K562 (cell line): Measurements from ENCODE around the gene DCAF8. TPM values are rescaled to one million over a fixed set of nuclear protein-coding genes. Genes with fewer than 3 reads are reported as not detected.

ENCODE experiments used
- ATAC-seq: fragments of 200-7000 bp; cut with Tn5 transposase; 3 replicates; pipeline ENCODE4 v1.9.1; 2020; ENCODE audit warnings: moderate library complexity
- BruUV-seq: library from RNA; stranded (reverse); fragments of 400-500 nt; replicated peaks from 2 replicates; lab custom pipeline; 2021; lab: Mats Ljungman, UMichigan
- CTCF ChIA-PET: fragments of 300-600 bp; formaldehyde crosslinking; extraction: SDS; loops from one replicate; lab custom pipeline; 2021; ENCODE audit warnings: low intra/inter-chr PET ratio; lab: Yijun Ruan, JAX
- POLR2A ChIA-PET: fragments of 300-600, 350-650 bp; sonication (Branson Sonifier 250); formaldehyde crosslinking; extraction: SDS; loops from one replicate; lab custom pipeline; 2021; ENCODE audit warnings: antibody characterized with exemption, inconsistent platforms; lab: Yijun Ruan, JAX
- DNase-seq, 4 experiments: peaks; one replicate each; pipeline versions ENCODE4 v3.0.0 to v3.0.0-alpha.2; 2011 to 2018; ENCODE audit warnings: low spot score in 3 of 4, mixed read lengths in 3 of 4; ENCODE audit errors: extremely low read depth in 1 of 4
- FAIRE-seq: peaks from 2 replicates; lab custom pipeline; 2011; peaks lifted over from hg19 to GRCh38; lab: Jason Lieb, UNC
- H2AFZ ChIP-seq: 2 replicates; pipeline ENCODE4 v1.6.0; 2011; ENCODE audit warnings: low read depth, low read length, control low read depth, inconsistent platforms
- H3K27ac ChIP-seq: fragments of 200-600 bp; 3 replicates; pipeline ENCODE4 v1.8.0; 2011; ENCODE audit warnings: low read depth, mild to moderate bottlenecking, control low read depth, inconsistent platforms, low read length, moderate library complexity, mixed read lengths; ENCODE audit errors: extremely low read depth
- H3K27me3 ChIP-seq, 2 experiments: fragments of 300-600 bp in 1 of 2; 2 replicates in 1 of 2; 3 replicates in 1 of 2; pipeline versions ENCODE4 v1.6.0 to v1.8.0; 2011; ENCODE audit warnings: inconsistent platforms in 2 of 2, low read length in 2 of 2, mild to moderate bottlenecking in 1 of 2, mixed read lengths in 1 of 2, moderate library complexity in 1 of 2; ENCODE audit not compliant: control insufficient read depth in 2 of 2, insufficient read depth in 2 of 2
- H3K36me3 ChIP-seq: fragments of 300-600 bp; 3 replicates; pipeline ENCODE4 v1.8.0; 2011; ENCODE audit warnings: mild to moderate bottlenecking, low read length, inconsistent platforms; ENCODE audit not compliant: control insufficient read depth, insufficient read depth
- H3K4me1 ChIP-seq, 2 experiments: fragments of 200-600 bp in 1 of 2; replicated peaks in 1 of 2; 2 replicates in 1 of 2; 3 replicates in 1 of 2; pipeline versions ENCODE4 v1.5.1 to v1.8.0; 2011; ENCODE audit warnings: inconsistent platforms in 2 of 2, low read length in 2 of 2, mild to moderate bottlenecking in 1 of 2, mixed read lengths in 1 of 2, moderate library complexity in 1 of 2; ENCODE audit not compliant: control insufficient read depth in 2 of 2, insufficient read depth in 2 of 2
- H3K4me2 ChIP-seq: 2 replicates; pipeline ENCODE4 v1.6.1; 2011; ENCODE audit warnings: low read length, control low read depth, inconsistent platforms, mixed read lengths; ENCODE audit not compliant: insufficient read depth
- H3K4me3 ChIP-seq: fragments of 200-600 bp; sonication (generic), shearing (Covaris generic); 2 replicates; pipeline ENCODE4 v1.5.1; 2016; ENCODE audit warnings: control low read depth, inconsistent platforms
- H3K79me2 ChIP-seq: fragments of 200-600 bp; 3 replicates; pipeline ENCODE4 v1.8.0; 2011; ENCODE audit warnings: low read length, inconsistent platforms; ENCODE audit not compliant: control insufficient read depth, insufficient read depth
- H3K9ac ChIP-seq, 2 experiments: 2 replicates each; pipeline versions ENCODE4 v1.6.0 to v1.6.1; 2011; ENCODE audit warnings: low read depth in 2 of 2, low read length in 2 of 2, control low read depth in 1 of 2, inconsistent platforms in 1 of 2, mild to moderate bottlenecking in 1 of 2, mixed read lengths in 1 of 2; ENCODE audit not compliant: insufficient read depth in 1 of 2
- H3K9me1 ChIP-seq: one replicate; pipeline ENCODE4 v1.6.0; 2011; ENCODE audit warnings: inconsistent platforms, mild to moderate bottlenecking, low read length, moderate library complexity; ENCODE audit not compliant: control insufficient read depth, insufficient read depth
- H3K9me3 ChIP-seq: replicated peaks from 2 replicates; pipeline ENCODE4 v1.5.1; 2011; ENCODE audit warnings: low read depth, low read length, inconsistent platforms; ENCODE audit not compliant: control insufficient read depth, insufficient read depth
- H4K20me1 ChIP-seq: replicated peaks from 2 replicates; pipeline ENCODE4 v1.6.1; 2011; ENCODE audit warnings: low read length, inconsistent platforms, mixed read lengths; ENCODE audit not compliant: control insufficient read depth, insufficient read depth
- FOSL1 ChIP-seq: fragments of 200-800 bp; sonication (Bioruptor generic); conservative IDR thresholded peaks from 2 replicates; pipeline ENCODE4 v1.6.1; 2016; ENCODE audit warnings: missing genetic modification characterization, missing compliant biosample characterization
- ZNF644 ChIP-seq: fragments of 200-800 bp; sonication (Bioruptor generic); IDR thresholded peaks from 2 replicates; pipeline ENCODE4 v1.6.1; 2016; ENCODE audit warnings: low read depth, missing genetic modification characterization, missing compliant biosample characterization
- WGBS: fragments of 100-300 bp; shearing (Covaris generic); methylation state at CpG from one replicate; pipeline ENCODE4 v1.1.6; 2016; ENCODE audit warnings: low coverage, mixed read lengths; ENCODE audit not compliant: insufficient coverage; ENCODE audit errors: missing lambda C conversion rate; 5-methylcytosine and 5-hydroxymethylcytosine counted together
- in situ Hi-C: fragments of 300-500 bp; cut with MboI; formaldehyde crosslinking; loops from 4 replicates; pipeline ENCODE4 v1.15.0; 2018; ENCODE audit warnings: inconsistent platforms, mixed read lengths
- intact Hi-C: fragments of 100-400 bp; cut with micrococcal nuclease; formaldehyde crosslinking; loops from 2 replicates; pipeline ENCODE4 v1.14.2; 2022
- polyA plus RNA-seq, 8 experiments: library from polyadenylated mRNA; depleted of rRNA in 4 of 8; stranded (reverse) in 5 of 8; unstranded in 3 of 8; fragments of >200 nt; fragmentation: Nextera tagmentation in 2 of 8; fragmentation: Illumina TruSeq in 1 of 8; extraction: Ambion mirVana in 2 of 8; extraction: Trizol in 1 of 8; gene quantifications; 2 replicates each; pipeline versions ENCODE4 v1.2.1 to v1.2.3, GENCODE V29; 2011 to 2014; ENCODE audit warnings: inconsistent platforms in 1 of 8, missing spikeins in 1 of 8
- total RNA-seq, 7 experiments: library from RNA; depleted of rRNA in 6 of 7; stranded (reverse); fragments of >200 nt in 6 of 7; fragmentation: Illumina TruSeq in 2 of 7; extraction: Trizol in 2 of 7; gene quantifications; 2 replicates each; pipeline versions ENCODE4 v1.2.1 to v1.2.3, GENCODE V29; 2011 to 2021; ENCODE audit warnings: low replicate concordance in 1 of 7
- TF ChIP-seq, protein P1 (sequence below), 2 experiments: fragments of 450-650 bp in 1 of 2; sonication (generic) in 1 of 2; formaldehyde crosslinking in 1 of 2; IDR thresholded peaks; 2 replicates each; pipeline versions ENCODE4 v1.7.1 to v1.9.0; 2016 to 2022; ENCODE audit warnings: inconsistent platforms in 1 of 2, mild to moderate bottlenecking in 1 of 2, missing genetic modification reagents in 1 of 2

Gene DCAF8
- total and polyA plus RNA-seq, 9 of the 15 experiments (the other 6 are each of a cell fraction or from before 2014, with no cell fraction given): 11.6 to 149 (median 81.3) TPM

DNA sequence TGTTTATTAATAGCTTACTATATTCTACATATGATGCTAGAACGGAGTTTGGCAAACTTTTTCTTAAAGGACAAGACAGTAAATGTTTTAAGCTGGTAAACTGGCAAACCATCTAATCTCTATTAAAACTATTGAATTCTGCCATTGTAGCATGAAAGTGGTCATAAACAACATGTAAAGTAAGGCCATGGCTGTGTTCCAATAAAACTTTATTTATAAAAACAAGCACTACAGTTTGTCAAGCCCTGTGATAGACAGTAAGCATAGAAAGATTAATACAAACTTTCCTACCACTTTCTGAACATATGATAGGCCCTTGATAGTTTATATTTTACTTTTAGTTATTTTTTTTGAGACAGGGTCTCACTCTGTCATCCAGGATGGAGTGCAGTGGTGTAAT lies 34.8 kb downstream of the DCAF8 start:
- peaks cover 94% of the 10 kb centered on the region; the same call in 2 of the 3 replicates for H3K36me3 ChIP-seq
- no peak overlapping the region for H2AFZ ChIP-seq
- DNase-seq: no peak
- H3K9ac ChIP-seq: no peak overlapping the region
- no peak for ATAC-seq
- BruUV-seq: no TSS peak
- no peaks in the 10 kb centered on the region for H3K9me1 ChIP-seq
- no peaks in the 10 kb centered on the region for H4K20me1 ChIP-seq
- CTCF ChIA-PET: no interaction called here
- H3K4me3 ChIP-seq: no peak overlapping the region
- H3K27me3 ChIP-seq: no peaks in the 10 kb centered on the region
- no peak overlapping the region for H3K27ac ChIP-seq
- in situ Hi-C loops (no loop called here), intact Hi-C loops (no loop called here)
- no peaks in the 10 kb centered on the region for H3K79me2 ChIP-seq
- H3K9me3 ChIP-seq: no peaks in the 10 kb centered on the region
- no peak overlapping the region for H3K4me2 ChIP-seq
- TF ChIP-seq FOSL1: no peak
- TF ChIP-seq, protein P1, sequence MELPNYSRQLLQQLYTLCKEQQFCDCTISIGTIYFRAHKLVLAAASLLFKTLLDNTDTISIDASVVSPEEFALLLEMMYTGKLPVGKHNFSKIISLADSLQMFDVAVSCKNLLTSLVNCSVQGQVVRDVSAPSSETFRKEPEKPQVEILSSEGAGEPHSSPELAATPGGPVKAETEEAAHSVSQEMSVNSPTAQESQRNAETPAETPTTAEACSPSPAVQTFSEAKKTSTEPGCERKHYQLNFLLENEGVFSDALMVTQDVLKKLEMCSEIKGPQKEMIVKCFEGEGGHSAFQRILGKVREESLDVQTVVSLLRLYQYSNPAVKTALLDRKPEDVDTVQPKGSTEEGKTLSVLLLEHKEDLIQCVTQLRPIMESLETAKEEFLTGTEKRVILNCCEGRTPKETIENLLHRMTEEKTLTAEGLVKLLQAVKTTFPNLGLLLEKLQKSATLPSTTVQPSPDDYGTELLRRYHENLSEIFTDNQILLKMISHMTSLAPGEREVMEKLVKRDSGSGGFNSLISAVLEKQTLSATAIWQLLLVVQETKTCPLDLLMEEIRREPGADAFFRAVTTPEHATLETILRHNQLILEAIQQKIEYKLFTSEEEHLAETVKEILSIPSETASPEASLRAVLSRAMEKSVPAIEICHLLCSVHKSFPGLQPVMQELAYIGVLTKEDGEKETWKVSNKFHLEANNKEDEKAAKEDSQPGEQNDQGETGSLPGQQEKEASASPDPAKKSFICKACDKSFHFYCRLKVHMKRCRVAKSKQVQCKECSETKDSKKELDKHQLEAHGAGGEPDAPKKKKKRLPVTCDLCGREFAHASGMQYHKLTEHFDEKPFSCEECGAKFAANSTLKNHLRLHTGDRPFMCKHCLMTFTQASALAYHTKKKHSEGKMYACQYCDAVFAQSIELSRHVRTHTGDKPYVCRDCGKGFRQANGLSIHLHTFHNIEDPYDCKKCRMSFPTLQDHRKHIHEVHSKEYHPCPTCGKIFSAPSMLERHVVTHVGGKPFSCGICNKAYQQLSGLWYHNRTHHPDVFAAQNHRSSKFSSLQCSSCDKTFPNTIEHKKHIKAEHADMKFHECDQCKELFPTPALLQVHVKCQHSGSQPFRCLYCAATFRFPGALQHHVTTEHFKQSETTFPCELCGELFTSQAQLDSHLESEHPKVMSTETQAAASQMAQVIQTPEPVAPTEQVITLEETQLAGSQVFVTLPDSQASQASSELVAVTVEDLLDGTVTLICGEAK (IDR thresholded peaks at IDR 0.05): peak; percentile 94
- TF ChIP-seq, protein P1 (CRISPR knock-in tag; IDR thresholded peaks at IDR 0.05): peak; percentile 89
- TF ChIP-seq ZNF644 (tag): no peak
- WGBS: 100% methylated on average over 1 of the region's 1 CpG
- POLR2A ChIA-PET: interaction anchor here (0.9 to 1.2 kb wide), 2 partner anchors 10 to 12 kb away, joined by 3 read pairs; no protein-coding TSS in a partner anchor
- H3K4me1 ChIP-seq: no peaks in the 10 kb centered on the region
- no peak for FAIRE-seq
